Hippocampal formation (tissue), 2 donors: ENCODE data around the gene TCEANC.
A peak's percentile ranks its signal among the peaks of the same experiment; 100 is the strongest.
"Not testable (repeated sequence)": the region's sequence is repeated elsewhere in the genome, so short reads cannot be mapped to it uniquely, and the experiment has no call there.

ENCODE experiments used
- DNase-seq, 2 donors: peaks; one replicate each; lab custom pipeline; 2025; lab: John Stamatoyannopoulos, UW

The TCEANC gene

GRCh38 chrX:13655674-13656073 lies 2.7 kb downstream of the TCEANC start:
- no peak for DNase-seq

- DNase-seq, result peak in 1 of 2 donors; percentile 70
Measured at GRCh38 chrX:13658602-13659001, 5.7 kb downstream of the TCEANC start.

- DNase-seq, result no peak
Measured at GRCh38 chrX:13659063-13659462, 6.1 kb downstream of the TCEANC start.

- no peak for DNase-seq
Measured at GRCh38 chrX:13661735-13662288, 8.9 kb downstream of the TCEANC start.

- no peak for DNase-seq
Measured at GRCh38 chrX:13662355-13662791, 9.4 kb downstream of the TCEANC start.

- no peak for DNase-seq
Measured at GRCh38 chrX:13664020-13664419, 11.1 kb downstream of the TCEANC start.

GRCh38 chrX:13666836-13667235 lies 13.9 kb downstream of the TCEANC start:
- DNase-seq, result peak in 1 of 2 donors; percentile 39

GRCh38 chrX:13667919-13668318 lies 15.0 kb downstream of the TCEANC start:
- DNase-seq, result no peak

- no peak for DNase-seq
Measured at GRCh38 chrX:13669246-13669737, 16.4 kb downstream of the TCEANC start.

- DNase-seq, result not testable (repeated sequence)
Measured at GRCh38 chrX:13669755-13670154, 16.8 kb downstream of the TCEANC start.

- no peak for DNase-seq
Measured at GRCh38 chrX:13670197-13670596, 17.3 kb downstream of the TCEANC start.

- DNase-seq, result no peak
Measured at GRCh38 chrX:13673016-13673415, 20.1 kb downstream of the TCEANC start.

GRCh38 chrX:13676885-13677284 lies 23.9 kb downstream of the TCEANC start:
- DNase-seq, result no peak

GRCh38 chrX:13679700-13680099 lies 26.8 kb downstream of the TCEANC start:
- not testable (repeated sequence) for DNase-seq

- DNase-seq, result no peak
Measured at GRCh38 chrX:13681595-13681994, 28.7 kb downstream of the TCEANC start.

- no peak for DNase-seq
Measured at GRCh38 chrX:13684361-13684760, 31.4 kb downstream of the TCEANC start.

GRCh38 chrX:13685126-13685763 lies 32.3 kb downstream of the TCEANC start:
- DNase-seq, result no peak

GRCh38 chrX:13687203-13687602 lies 34.3 kb downstream of the TCEANC start:
- DNase-seq, result no peak

GRCh38 chrX:13688384-13688957 lies 35.5 kb downstream of the TCEANC start:
- DNase-seq, result no peak

GRCh38 chrX:13688958-13689740 lies 36.2 kb downstream of the TCEANC start, which contains the start of gene RAB9A:
Gene RAB9A, plus strand, starts transcription at chrX:13689128. Its CDS starts 19,619 bp downstream, at chrX:13708747.
- DNase-seq, result peak; percentile 38 to 72

GRCh38 chrX:13689741-13690211 lies 36.8 kb downstream of the TCEANC start:
- no peak for DNase-seq

- no peak for DNase-seq
Measured at GRCh38 chrX:13690836-13691235, 37.9 kb downstream of the TCEANC start.
